Tibial artery (tissue), 4 donors: ENCODE results near the gene PIGP.

ENCODE experiments used
- DNase-seq, 2 donors: peaks; one replicate each; pipeline ENCODE4 v3.0.0-alpha.2; 2019
- H3K27ac ChIP-seq, 2 donors: fragments of 200-600 bp; sonication (generic) in 1 of 2; 1 replicate in 1 of 2; 2 replicates in 1 of 2; pipeline ENCODE4 v1.5.1; 2018 to 2019; ENCODE audit warnings: mild to moderate bottlenecking in 1 of 2
- H3K27me3 ChIP-seq, 2 donors: fragments of 200-600 bp; sonication (generic) in 1 of 2; one replicate each; pipeline versions ENCODE4 v1.5.1 to v1.6.0; 2016 to 2019
- H3K36me3 ChIP-seq, 3 donors: fragments of 200-600 bp; sonication (generic) in 2 of 3; one replicate each; pipeline ENCODE4 v1.5.1; 2016 to 2019; ENCODE audit warnings: mild to moderate bottlenecking in 2 of 3
- H3K4me1 ChIP-seq, 4 donors: fragments of 200-600 bp; sonication (generic) in 2 of 4; 1 replicate in 3 of 4; 2 replicates in 1 of 4; pipeline ENCODE4 v1.5.1; 2016 to 2019
- H3K4me3 ChIP-seq, 2 donors: fragments of 200-600 bp; sonication (generic) in 1 of 2; 1 replicate in 1 of 2; 2 replicates in 1 of 2; pipeline ENCODE4 v1.5.1; 2018 to 2019; ENCODE audit warnings: mild to moderate bottlenecking in 2 of 2
- H3K9me3 ChIP-seq, 3 donors: fragments of 200-600 bp; sonication (generic) in 1 of 3; one replicate each; pipeline ENCODE4 v1.5.1; 2016 to 2019
- intact Hi-C: fragments of 100-400 bp; cut with DNase I; formaldehyde crosslinking; loops from one replicate; pipeline ENCODE4 v1.15.0; 2023; ENCODE audit warnings: low total_unique reads
- TF ChIP-seq, protein P1 (sequence below), 2 experiments: fragments of 200-600 bp in 1 of 2; fragments of 450-650 bp in 1 of 2; IDR thresholded peaks; one replicate each; pipeline ENCODE4 v1.5.1; 2017 to 2019; ENCODE audit warnings: antibody characterized with exemption in 2 of 2, mild to moderate bottlenecking in 1 of 2, moderate library complexity in 1 of 2

Gene PIGP

DNA sequence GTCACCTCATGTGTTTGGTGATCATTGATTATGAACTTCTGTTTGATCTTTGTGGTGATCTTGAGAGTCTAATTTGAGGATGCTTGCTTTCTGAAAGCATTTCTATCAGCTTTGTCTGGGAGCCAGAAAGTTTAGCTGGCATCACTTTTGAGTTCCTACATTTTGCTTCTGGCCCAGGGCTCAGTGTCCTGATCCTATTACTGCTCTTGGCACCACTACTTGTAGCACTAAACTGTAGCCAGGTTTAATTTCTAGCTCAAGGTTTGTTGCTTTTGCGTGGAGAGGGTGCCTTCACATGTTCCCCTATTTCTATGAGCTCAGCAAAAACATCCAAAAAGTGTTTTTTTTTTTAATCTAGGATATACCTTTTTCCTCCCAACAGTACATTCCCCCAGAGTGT lies 9.5 kb upstream of the PIGP start:
- no peaks in the 10 kb centered on the region for H3K36me3 ChIP-seq
- H3K9me3 ChIP-seq: no peaks in the 10 kb centered on the region
- intact Hi-C loops: no loop called here
- DNase-seq: no peak
- no peak overlapping the region for H3K4me3 ChIP-seq
- peaks cover 0 to 15% (median 10%) of the 10 kb centered on the region in 4 donors for H3K4me1 ChIP-seq
- no peak overlapping the region for H3K27ac ChIP-seq
- no peaks in the 10 kb centered on the region for H3K27me3 ChIP-seq
- TF ChIP-seq, protein P1, sequence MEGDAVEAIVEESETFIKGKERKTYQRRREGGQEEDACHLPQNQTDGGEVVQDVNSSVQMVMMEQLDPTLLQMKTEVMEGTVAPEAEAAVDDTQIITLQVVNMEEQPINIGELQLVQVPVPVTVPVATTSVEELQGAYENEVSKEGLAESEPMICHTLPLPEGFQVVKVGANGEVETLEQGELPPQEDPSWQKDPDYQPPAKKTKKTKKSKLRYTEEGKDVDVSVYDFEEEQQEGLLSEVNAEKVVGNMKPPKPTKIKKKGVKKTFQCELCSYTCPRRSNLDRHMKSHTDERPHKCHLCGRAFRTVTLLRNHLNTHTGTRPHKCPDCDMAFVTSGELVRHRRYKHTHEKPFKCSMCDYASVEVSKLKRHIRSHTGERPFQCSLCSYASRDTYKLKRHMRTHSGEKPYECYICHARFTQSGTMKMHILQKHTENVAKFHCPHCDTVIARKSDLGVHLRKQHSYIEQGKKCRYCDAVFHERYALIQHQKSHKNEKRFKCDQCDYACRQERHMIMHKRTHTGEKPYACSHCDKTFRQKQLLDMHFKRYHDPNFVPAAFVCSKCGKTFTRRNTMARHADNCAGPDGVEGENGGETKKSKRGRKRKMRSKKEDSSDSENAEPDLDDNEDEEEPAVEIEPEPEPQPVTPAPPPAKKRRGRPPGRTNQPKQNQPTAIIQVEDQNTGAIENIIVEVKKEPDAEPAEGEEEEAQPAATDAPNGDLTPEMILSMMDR (IDR thresholded peaks at IDR 0.05): no peak

DNA sequence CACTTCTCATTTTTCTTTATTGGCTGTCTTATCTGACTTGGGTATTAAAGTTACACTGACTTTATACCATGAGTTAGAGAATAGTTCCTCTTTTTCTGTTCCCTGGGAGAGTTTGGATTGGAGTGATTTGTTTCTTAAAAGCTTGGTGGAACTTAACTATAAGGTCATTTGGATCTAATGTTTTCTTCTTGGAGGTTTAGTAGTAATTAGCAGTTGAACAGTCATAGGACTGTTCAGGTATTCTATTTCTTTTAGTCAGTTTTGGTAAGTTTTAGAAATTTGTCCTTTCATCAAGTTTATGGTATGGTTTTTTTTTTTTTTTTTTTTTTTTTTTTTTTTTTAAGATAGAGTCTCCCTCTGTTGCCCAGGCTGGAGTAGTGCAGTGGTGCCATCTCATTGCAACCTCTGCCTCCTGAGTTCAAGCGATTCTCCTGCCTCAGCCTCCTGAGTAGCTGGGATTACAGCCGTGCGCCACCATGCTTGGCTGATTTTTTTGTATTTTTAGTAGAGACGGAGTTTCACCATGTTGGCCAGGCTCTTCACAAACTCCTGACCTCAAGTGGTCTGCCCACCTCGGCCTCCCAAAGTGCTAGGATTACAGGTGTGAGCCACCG lies 6.4 kb upstream of the PIGP start:
- intact Hi-C loops: loop anchor here (10.0 kb wide), 1 partner anchor 85 kb away; no protein-coding TSS in a partner anchor
- no peaks in the 10 kb centered on the region for H3K27me3 ChIP-seq
- TF ChIP-seq, protein P1 (IDR thresholded peaks at IDR 0.05): no peak
- peaks cover 0 to 20% (median 11%) of the 10 kb centered on the region in 4 donors for H3K4me1 ChIP-seq
- no peak overlapping the region for H3K27ac ChIP-seq
- H3K4me3 ChIP-seq: no peak overlapping the region
- DNase-seq: no peak
- no peaks in the 10 kb centered on the region for H3K9me3 ChIP-seq
- H3K36me3 ChIP-seq: no peaks in the 10 kb centered on the region

DNA sequence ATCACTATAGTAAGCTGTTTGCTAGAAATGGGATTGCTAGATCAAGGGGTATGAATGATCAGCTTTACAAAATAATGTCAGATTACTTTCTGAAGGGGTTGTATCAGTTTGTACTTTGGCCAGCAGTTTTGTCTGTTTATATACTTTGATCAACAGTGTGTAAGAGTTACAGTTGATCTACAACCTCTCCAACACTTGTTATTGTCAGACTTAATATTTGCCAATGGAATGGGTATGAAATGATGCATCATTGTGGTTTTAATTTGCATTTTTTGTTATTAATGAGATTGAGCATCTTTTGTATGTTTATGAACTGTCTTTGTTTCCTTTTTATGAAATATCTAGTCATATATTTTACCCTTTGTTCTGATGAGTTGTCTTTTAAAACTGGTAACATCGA lies 4.5 kb upstream of the PIGP start:
- Histone ChIP-seq H3K4me1 (peaks cover 0 to 9% (median 2%) of the 10 kb centered on the region in 4 donors), H3K4me3 (no peak overlapping the region), H3K27me3 (no peaks in the 10 kb centered on the region), H3K36me3 (no peaks in the 10 kb centered on the region), H3K9me3 (no peaks in the 10 kb centered on the region), H3K27ac (no peak overlapping the region)
- TF ChIP-seq, protein P1 (IDR thresholded peaks at IDR 0.05): no peak
- no peak for DNase-seq
- intact Hi-C loops: loop anchor here (10.0 kb wide), 1 partner anchor 83 kb away; no protein-coding TSS in a partner anchor

DNA sequence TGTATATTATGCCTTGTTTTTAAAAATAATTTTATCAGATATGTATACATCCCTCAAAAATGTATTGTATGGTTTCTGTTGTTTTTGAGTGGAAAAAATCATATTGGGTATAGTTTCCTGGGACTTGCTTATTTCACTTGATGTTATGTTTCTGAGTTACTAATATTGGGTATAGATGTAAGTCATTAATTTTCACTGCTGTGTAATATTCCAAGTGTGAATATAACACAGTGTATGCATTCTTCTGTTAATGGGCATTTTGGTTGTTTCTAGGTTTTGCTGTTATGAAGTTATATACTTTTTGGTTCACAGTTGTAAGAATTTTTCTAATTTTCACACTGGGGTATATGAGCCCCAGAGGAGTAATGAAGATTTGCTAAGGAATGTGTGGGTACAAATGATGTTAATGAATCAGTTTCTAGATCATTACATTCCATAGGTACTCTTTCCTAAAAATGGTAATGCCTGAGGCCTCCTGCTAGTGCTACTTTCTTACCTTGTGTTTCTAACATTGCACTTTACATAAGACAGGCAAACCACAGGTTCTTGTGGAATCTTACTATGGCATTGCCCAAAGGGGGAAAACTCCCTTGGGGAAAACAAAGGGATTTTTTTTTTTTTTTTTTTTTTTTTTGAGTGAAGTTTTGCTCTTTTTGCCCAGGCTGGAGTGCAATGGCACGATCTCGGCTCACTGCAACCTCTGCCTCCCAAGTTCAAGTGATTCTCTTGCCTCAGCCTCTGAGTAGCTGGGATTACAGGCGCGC lies 3.4 kb upstream of the PIGP start:
- Histone ChIP-seq H3K9me3 (no peaks in the 10 kb centered on the region), H3K4me1 (peaks cover 0 to 15% (median 9%) of the 10 kb centered on the region in 4 donors), H3K27me3 (no peaks in the 10 kb centered on the region), H3K36me3 (no peaks in the 10 kb centered on the region), H3K27ac (no peak overlapping the region), H3K4me3 (no peak overlapping the region)
- DNase-seq: no peak
- intact Hi-C loops: loop anchor here (10.0 kb wide), 1 partner anchor 81 kb away; no protein-coding TSS in a partner anchor
- TF ChIP-seq, protein P1 (IDR thresholded peaks at IDR 0.05): no peak

DNA sequence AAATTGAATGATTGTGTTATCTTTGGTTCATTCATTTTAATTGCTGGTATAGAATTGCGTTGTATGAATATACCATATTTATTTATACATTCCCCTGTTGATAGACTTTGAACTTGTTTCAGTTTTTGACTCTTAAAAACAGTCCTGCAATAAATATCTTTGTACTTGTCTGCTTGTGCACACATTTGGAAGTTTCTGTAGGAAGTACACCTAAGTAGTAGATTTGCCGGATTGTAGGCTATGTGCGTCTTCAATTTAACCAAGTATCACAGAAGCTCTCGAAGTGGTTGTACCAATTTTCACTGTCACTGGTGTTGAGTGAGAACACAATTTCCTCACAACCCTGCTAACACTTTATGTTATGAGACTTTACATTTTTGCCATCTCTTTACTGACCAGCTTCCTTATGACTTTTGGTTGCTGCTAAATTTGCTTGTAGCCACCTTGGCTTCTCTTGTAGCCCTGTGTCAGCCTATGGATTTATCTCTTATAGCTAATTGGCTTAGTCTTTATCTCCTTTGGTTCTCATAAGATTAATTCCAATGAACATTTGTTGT lies 2.4 kb upstream of the PIGP start:
- H3K27me3 ChIP-seq: no peaks in the 10 kb centered on the region
- H3K27ac ChIP-seq: no peak overlapping the region
- TF ChIP-seq, protein P1 (IDR thresholded peaks at IDR 0.05): no peak
- no peak overlapping the region for H3K4me3 ChIP-seq
- no peaks in the 10 kb centered on the region for H3K36me3 ChIP-seq
- intact Hi-C loops: loop anchor here (10.0 kb wide), 1 partner anchor 80 kb away; no protein-coding TSS in a partner anchor
- DNase-seq: no peak
- H3K9me3 ChIP-seq: no peaks in the 10 kb centered on the region
- peaks cover 0 to 24% (median 14%) of the 10 kb centered on the region in 4 donors for H3K4me1 ChIP-seq
